K562 (cell line): ENCODE data around the gene SV2C. TPM values are rescaled to one million over a fixed set of nuclear protein-coding genes. Genes with fewer than 3 reads are reported as not detected.

Experiments
- ATF7 ChIP-seq: fragments of 450-650 bp; IDR thresholded peaks from 2 replicates; pipeline ENCODE4 v1.7.1; 2014; ENCODE audit warnings: mild to moderate bottlenecking, moderate library complexity
- GTF2F1 ChIP-seq: IDR thresholded peaks from 2 replicates; pipeline ENCODE4 v1.6.1; 2011; ENCODE audit warnings: low read depth, low read length, improper control_type of control experiment
- HDAC3 ChIP-seq: fragments of 450-650 bp; IDR thresholded peaks from 2 replicates; pipeline ENCODE4 v1.6.1; 2018; ENCODE audit warnings: borderline replicate concordance, mild to moderate bottlenecking, moderate library complexity; ENCODE audit not compliant: partially characterized antibody
- HNRNPUL1 ChIP-seq: fragments of 200-400 bp; formaldehyde crosslinking; IDR thresholded peaks from 2 replicates; pipeline ENCODE4 v1.6.1; 2017; ENCODE audit warnings: low read length
- LARP7 ChIP-seq: fragments of 450-650 bp; IDR thresholded peaks from 2 replicates; pipeline ENCODE4 v1.6.1; 2016
- MCM7 ChIP-seq, 2 experiments: fragments of 450-650 bp; IDR thresholded peaks; 2 replicates each; pipeline ENCODE4 v1.6.1; 2016 to 2018
- MYC ChIP-seq, 2 experiments: fragments of 250-450 bp in 1 of 2; sonication (Bioruptor Pico) in 1 of 2; IDR thresholded peaks; 2 replicates each; pipeline versions ENCODE4 v1.5.1 to v1.6.1; 2012 to 2021; ENCODE audit warnings: low read depth in 2 of 2, borderline replicate concordance in 1 of 2, improper control_type of control experiment in 1 of 2, low read length in 1 of 2, mild to moderate bottlenecking in 1 of 2, moderate library complexity in 1 of 2
- NCOA1 ChIP-seq: fragments of 450-650 bp; IDR thresholded peaks from 2 replicates; pipeline ENCODE4 v1.6.1; 2016; ENCODE audit warnings: low read depth
- NFIC ChIP-seq: fragments of 450-650 bp; IDR thresholded peaks from 2 replicates; pipeline ENCODE4 v1.6.1; 2017; ENCODE audit warnings: mild to moderate bottlenecking, inconsistent platforms
- PKNOX1 ChIP-seq: fragments of 450-650 bp; IDR thresholded peaks from 2 replicates; pipeline ENCODE4 v1.6.1; 2016
- POU5F1 ChIP-seq: fragments of 150-350 bp; IDR thresholded peaks from 2 replicates; pipeline ENCODE4 v1.6.1; 2014; ENCODE audit warnings: borderline replicate concordance, low read length, low read depth, mild to moderate bottlenecking; ENCODE audit not compliant: partially characterized antibody
- RB1 ChIP-seq: fragments of 450-650 bp; IDR thresholded peaks from 2 replicates; pipeline ENCODE4 v1.6.1; 2017; ENCODE audit warnings: low read depth, mild to moderate bottlenecking
- RBM39 ChIP-seq: fragments of 200-400 bp; formaldehyde crosslinking; optimal IDR thresholded peaks from 2 replicates; pipeline ENCODE3; 2018; ENCODE audit warnings: low read depth, low read length
- SP1 ChIP-seq: sonication (generic); formaldehyde crosslinking; IDR thresholded peaks from 2 replicates; pipeline ENCODE4 v1.8.1; 2022; ENCODE audit warnings: mild to moderate bottlenecking, missing genetic modification reagents
- TGIF2 ChIP-seq: sonication (generic); formaldehyde crosslinking; IDR thresholded peaks from 2 replicates; pipeline ENCODE4 v1.8.1; 2022; ENCODE audit warnings: mild to moderate bottlenecking, missing genetic modification reagents, moderate library complexity
- TOE1 ChIP-seq, 2 experiments: fragments of 450-650 bp in 1 of 2; sonication (generic) in 1 of 2; formaldehyde crosslinking in 1 of 2; IDR thresholded peaks; 2 replicates each; pipeline versions ENCODE4 v1.7.1 to v1.8.0; 2016 to 2022; ENCODE audit warnings: borderline replicate concordance in 2 of 2, mild to moderate bottlenecking in 2 of 2, antibody characterized with exemption in 1 of 2, inconsistent platforms in 1 of 2, low read depth in 1 of 2, missing genetic modification reagents in 1 of 2, moderate library complexity in 1 of 2
- ZKSCAN1 ChIP-seq: fragments of 150-350 bp; IDR thresholded peaks from 2 replicates; pipeline ENCODE4 v1.6.1; 2016; ENCODE audit warnings: low read depth, low read length
- ZNF239 ChIP-seq: fragments of 250-450 bp; sonication (Bioruptor Pico); IDR thresholded peaks from 2 replicates; pipeline ENCODE4 v1.4.0; 2020; ENCODE audit warnings: mild to moderate bottlenecking
- ZNF445 ChIP-seq: fragments of 250-450 bp; sonication (Bioruptor Pico); IDR thresholded peaks from 2 replicates; pipeline ENCODE4 v1.4.0; 2020; ENCODE audit warnings: low read depth, mild to moderate bottlenecking, moderate library complexity
- ZNF57 ChIP-seq: fragments of 450-650 bp; formaldehyde crosslinking; IDR thresholded peaks from 2 replicates; pipeline ENCODE4 v1.4.0; 2020; ENCODE audit warnings: mild to moderate bottlenecking, moderate library complexity
- ZNF592 ChIP-seq: fragments of 450-650 bp; IDR thresholded peaks from 2 replicates; pipeline ENCODE4 v1.6.1; 2017; ENCODE audit warnings: antibody characterized with exemption, mild to moderate bottlenecking
- ZNF639 ChIP-seq, 2 experiments: fragments of 200-800 bp in 1 of 2; sonication (Bioruptor generic) in 1 of 2; sonication (generic) in 1 of 2; formaldehyde crosslinking in 1 of 2; IDR thresholded peaks in 1 of 2; conservative IDR thresholded peaks in 1 of 2; 2 replicates each; pipeline versions ENCODE4 v1.5.0 to v1.6.1; 2016 to 2020; ENCODE audit warnings: missing compliant biosample characterization in 1 of 2, missing genetic modification characterization in 1 of 2, missing genetic modification reagents in 1 of 2
- polyA plus RNA-seq, 8 experiments: library from polyadenylated mRNA; depleted of rRNA in 4 of 8; stranded (reverse) in 5 of 8; unstranded in 3 of 8; fragments of >200 nt; fragmentation: Nextera tagmentation in 2 of 8; fragmentation: Illumina TruSeq in 1 of 8; extraction: Ambion mirVana in 2 of 8; extraction: Trizol in 1 of 8; gene quantifications; 2 replicates each; pipeline versions ENCODE4 v1.2.1 to v1.2.3, GENCODE V29; 2011 to 2014; ENCODE audit warnings: inconsistent platforms in 1 of 8, missing spikeins in 1 of 8
- total RNA-seq, 7 experiments: library from RNA; depleted of rRNA in 6 of 7; stranded (reverse); fragments of >200 nt in 6 of 7; fragmentation: Illumina TruSeq in 2 of 7; extraction: Trizol in 2 of 7; gene quantifications; 2 replicates each; pipeline versions ENCODE4 v1.2.1 to v1.2.3, GENCODE V29; 2011 to 2021; ENCODE audit warnings: low replicate concordance in 1 of 7

Gene SV2C
- total and polyA plus RNA-seq, 9 of the 15 experiments (the other 6 are each of a cell fraction or from before 2014, with no cell fraction given): 0.05 TPM; not detected in 8

GRCh38 chr5:76372323-76373054, 289.3 kb downstream of the SV2C start (continued):
- TF ChIP-seq MYC (IDR thresholded peaks at IDR 0.05; ENCODE audit: low read depth, low read length) (0 out of 2 replicates have a peak, but pooled peaks have one; percentile 51), MYC (CRISPR knock-in tag; IDR thresholded peaks at IDR 0.05; ENCODE audit: borderline replicate concordance, low read depth) (no peak), ZNF592 (peak; percentile 81), PKNOX1 (peak; percentile 66), ATF7 (peak; percentile 83; the same call in 1 of the 2 replicates), NFIC (peak; percentile 80), GTF2F1 (no peak), ZNF639 (CRISPR knock-in tag; conservative IDR thresholded peaks at IDR 0.05 in 1 of 2, IDR thresholded peaks at IDR 0.05 in 1 of 2) (no peak), ZNF239 (CRISPR knock-in tag) (no peak), LARP7 (no peak), HNRNPUL1 (no peak), HDAC3 (peak; percentile 73), SP1 (CRISPR knock-in tag) (no peak), RBM39 (no peak), NCOA1 (peak; percentile 82; the same call in 1 of the 2 replicates), ZKSCAN1 (0 out of 2 replicates have a peak, but pooled peaks have one; percentile 21), TOE1 (IDR thresholded peaks at IDR 0.05; ENCODE audit: borderline replicate concordance) (peak; percentile 69; the same call in 1 of the 2 replicates), TOE1 (CRISPR knock-in tag; IDR thresholded peaks at IDR 0.05; ENCODE audit: borderline replicate concordance, low read depth) (no peak), ZNF445 (CRISPR knock-in tag) (no peak), MCM7 (IDR thresholded peaks at IDR 0.05) (peak in 1 of 2 experiments; percentile 95; a peak in 2 of 4 replicates), RB1 (no peak), ZNF57 (CRISPR knock-in tag) (no peak), POU5F1 (no peak), TGIF2 (no peak)
